ENCODE measurements around the gene ABCA2.

Gene ABCA2

GRCh38 chr9:137028263-137029057 lies 423 bp upstream of the ABCA2 start:
- DNase-seq, result peak; percentile 81

DNA sequence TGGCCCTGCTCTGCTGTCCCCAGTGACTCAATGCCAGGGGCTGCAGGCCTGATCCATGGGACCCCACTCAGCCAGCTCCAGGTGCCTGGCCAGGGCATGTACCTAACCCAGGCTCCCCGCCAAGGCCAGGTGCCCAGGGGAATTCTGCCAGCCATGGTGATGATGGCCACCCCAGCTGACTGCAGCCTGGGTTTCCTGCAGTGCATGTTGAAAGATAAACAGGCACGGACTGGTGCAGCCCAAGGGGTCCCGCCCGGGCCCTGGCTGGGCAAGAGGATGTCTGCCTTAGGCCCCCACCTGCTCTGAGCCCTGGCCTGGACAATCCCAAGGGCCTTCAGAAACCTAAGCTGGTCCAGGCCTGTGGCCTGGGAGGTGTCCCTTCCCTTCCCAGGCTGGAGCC lies 1.2 kb downstream of the ABCA2 start:
- DNase-seq, result no peak

GRCh38 chr9:137026384-137026783 lies 1.7 kb downstream of the ABCA2 start:
- DNase-seq, result no peak

DNA sequence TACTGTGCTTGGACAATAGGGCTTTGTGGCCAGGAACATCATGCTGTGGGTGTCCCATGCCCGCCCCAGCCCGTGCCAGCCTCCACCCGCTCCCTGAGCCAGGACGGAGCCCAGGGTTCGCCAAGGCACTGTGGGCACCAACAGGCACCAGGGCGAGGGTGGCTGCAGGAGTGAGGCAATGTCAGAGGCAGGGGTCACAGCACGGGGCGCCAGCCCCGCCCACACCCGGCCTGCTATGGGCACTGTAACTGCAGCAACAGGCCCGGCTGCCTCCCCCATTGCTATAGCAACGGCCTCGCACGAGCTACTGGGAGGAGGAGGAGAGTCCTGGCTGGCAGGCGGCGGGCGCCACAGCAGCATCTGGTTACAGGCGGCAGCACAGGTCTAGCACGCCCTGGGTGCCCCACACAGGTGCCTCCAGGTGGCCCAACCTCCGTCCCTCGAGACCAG lies 2.5 kb downstream of the ABCA2 start:
- DNase-seq, result no peak

- no peak for DNase-seq
These were observed 4.5 kb downstream of the ABCA2 start for GRCh38 chr9:137023583-137023991.

GRCh38 chr9:137023157-137023556 lies 4.9 kb downstream of the ABCA2 start:
- no peak for DNase-seq

GRCh38 chr9:137022662-137023008 lies 5.4 kb downstream of the ABCA2 start:
- DNase-seq, result no peak

- peak; percentile 76 for DNase-seq
These were observed 5.9 kb downstream of the ABCA2 start for GRCh38 chr9:137021979-137022661.

- no peak for DNase-seq
These were observed 6.5 kb downstream of the ABCA2 start for GRCh38 chr9:137021568-137021978.

GRCh38 chr9:137020771-137021567 lies 7.1 kb downstream of the ABCA2 start:
- no peak for DNase-seq

- no peak for DNase-seq
These were observed 8.0 kb downstream of the ABCA2 start for GRCh38 chr9:137019891-137020683.

- no peak for DNase-seq
These were observed 9.1 kb downstream of the ABCA2 start for GRCh38 chr9:137018761-137019559.

GRCh38 chr9:137017791-137018497 lies 10.1 kb downstream of the ABCA2 start:
- DNase-seq, result no peak

DNA sequence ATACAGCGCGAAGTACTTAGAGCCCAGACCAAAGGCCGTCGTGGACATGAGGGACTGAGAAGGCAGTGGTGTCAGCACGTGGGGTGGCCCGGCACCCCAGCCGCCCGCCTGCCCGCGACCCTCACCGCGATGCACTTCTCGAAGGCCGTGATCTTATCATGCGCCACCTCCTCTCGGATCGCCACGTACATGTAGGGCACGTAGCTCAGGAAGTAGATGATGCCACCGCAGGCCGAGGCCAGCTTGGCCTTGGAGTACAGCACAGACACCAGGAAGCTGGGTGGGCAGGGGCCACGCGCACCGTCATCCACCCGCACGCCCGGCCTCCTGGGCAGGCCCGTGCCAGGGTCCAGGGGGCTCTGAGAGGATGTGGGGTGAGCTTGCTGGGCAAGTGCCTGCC lies 11.0 kb downstream of the ABCA2 start:
- DNase-seq, result no peak

GRCh38 chr9:137016436-137016835 lies 11.6 kb downstream of the ABCA2 start:
- no peak for DNase-seq

DNA sequence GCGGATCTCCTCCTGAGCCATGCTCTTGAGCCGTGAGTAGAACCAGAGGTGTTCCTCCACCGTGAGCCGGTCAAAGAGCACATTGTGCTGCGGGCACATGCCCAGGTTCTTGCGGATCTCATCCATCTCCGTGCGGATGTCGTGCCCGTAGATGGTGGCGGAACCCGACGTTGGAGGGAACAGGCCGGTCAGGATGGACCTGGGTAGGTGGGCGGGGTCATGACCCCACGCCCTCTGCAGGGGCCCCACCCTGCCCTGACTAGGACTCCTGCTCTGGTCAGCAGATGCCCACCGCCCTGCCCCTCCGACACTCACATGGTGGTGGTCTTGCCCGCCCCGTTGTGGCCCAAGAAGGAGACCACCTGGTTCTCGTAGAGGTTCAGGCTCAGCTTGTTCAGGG lies 12.1 kb downstream of the ABCA2 start:
- DNase-seq, result no peak

DNA sequence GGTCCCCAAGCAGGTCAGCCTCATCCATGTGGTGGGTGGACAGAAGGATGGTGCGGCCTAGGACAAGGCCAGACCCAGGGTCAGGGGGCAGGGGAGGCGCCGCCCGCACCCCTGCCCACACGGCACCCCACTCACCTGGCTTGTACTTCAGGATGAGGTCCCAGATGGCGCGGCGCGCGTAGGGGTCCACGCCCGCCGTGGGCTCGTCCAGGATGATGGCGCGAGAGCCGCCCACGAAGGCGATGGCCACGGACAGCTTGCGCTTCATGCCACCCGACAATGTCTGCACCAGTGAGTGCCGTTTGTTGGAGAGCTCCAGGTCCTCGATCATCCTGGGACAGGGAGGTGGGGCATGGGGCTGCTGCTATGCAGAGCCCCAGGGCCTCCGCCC lies 12.5 kb downstream of the ABCA2 start:
- DNase-seq, result no peak

- no peak for DNase-seq
These were observed 13.1 kb downstream of the ABCA2 start for GRCh38 chr9:137014776-137015539.

DNA sequence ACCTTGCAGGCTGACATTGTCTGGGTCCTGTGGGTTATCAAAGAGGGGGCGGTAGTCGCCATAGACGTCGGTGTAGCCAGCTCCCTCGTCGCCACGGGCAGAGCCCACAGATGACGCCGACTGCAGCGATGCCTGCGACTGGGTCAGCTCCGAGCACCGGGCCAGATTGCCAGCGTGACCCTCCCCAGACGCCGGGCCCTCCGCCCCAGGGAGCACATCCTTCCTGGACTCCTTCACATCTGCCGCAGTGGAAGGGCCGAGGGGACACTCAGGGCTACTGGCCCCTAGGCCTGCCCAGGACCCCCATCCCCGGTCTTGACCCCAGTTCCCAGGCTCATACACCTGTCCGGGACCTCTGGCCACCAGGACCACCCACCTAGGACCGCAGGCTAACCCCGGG lies 13.9 kb downstream of the ABCA2 start:
- no peak for DNase-seq

GRCh38 chr9:137013571-137013940 lies 14.5 kb downstream of the ABCA2 start:
- DNase-seq, result no peak

Data from CD4-positive, alpha-beta T cell treated with Interleukin-12 subunit alpha and Interleukin-12 subunit beta, for 1 hour (primary cell).